Astrocyte (in vitro differentiated cells and primary cell): ENCODE data around the gene MROH8. TPM values are rescaled to one million over a fixed set of nuclear protein-coding genes. Genes with fewer than 3 reads are reported as not detected.

Experiments
- DNase-seq: peaks from one replicate; pipeline ENCODE4 v3.0.0-alpha.2; 2010; ENCODE audit warnings: low read depth
- FAIRE-seq: peaks from 2 replicates; lab custom pipeline; 2011; peaks lifted over from hg19 to GRCh38; lab: Jason Lieb, UNC
- H2AFZ ChIP-seq: 2 replicates; pipeline ENCODE4 v1.6.0; 2012; ENCODE audit warnings: low read depth, low read length, inconsistent platforms
- H3K27ac ChIP-seq: 2 replicates; pipeline ENCODE4 v1.5.1; 2011; ENCODE audit warnings: low read depth, low read length, inconsistent platforms
- H3K27me3 ChIP-seq: 2 replicates; pipeline ENCODE4 v1.6.0; 2011; ENCODE audit warnings: low read length, inconsistent platforms; ENCODE audit not compliant: insufficient read depth
- H3K36me3 ChIP-seq: 2 replicates; pipeline ENCODE4 v1.5.1; 2011; ENCODE audit warnings: low read length, inconsistent platforms; ENCODE audit not compliant: insufficient read depth
- H3K4me1 ChIP-seq: 2 replicates; pipeline ENCODE4 v1.5.1; 2011; ENCODE audit warnings: low read length, inconsistent platforms; ENCODE audit not compliant: insufficient read depth
- H3K4me2 ChIP-seq: 2 replicates; pipeline ENCODE4 v1.6.0; 2012; ENCODE audit warnings: low read length, inconsistent platforms
- H3K4me3 ChIP-seq: 2 replicates; pipeline ENCODE4 v1.5.1; 2011; ENCODE audit warnings: low read depth, mild to moderate bottlenecking, low read length, inconsistent platforms; ENCODE audit not compliant: insufficient read depth
- H3K79me2 ChIP-seq: 2 replicates; pipeline ENCODE4 v1.6.0; 2012; ENCODE audit warnings: mild to moderate bottlenecking, low read length, inconsistent platforms; ENCODE audit not compliant: insufficient read depth
- H3K9ac ChIP-seq: 2 replicates; pipeline ENCODE4 v1.6.0; 2012; ENCODE audit warnings: mild to moderate bottlenecking, low read length, inconsistent platforms
- H3K9me3 ChIP-seq: 2 replicates; pipeline ENCODE4 v1.5.1; 2012; ENCODE audit warnings: low read depth, mild to moderate bottlenecking, low read length, inconsistent platforms; ENCODE audit not compliant: insufficient read depth
- H4K20me1 ChIP-seq: 2 replicates; pipeline ENCODE4 v1.6.0; 2012; ENCODE audit warnings: low read length, inconsistent platforms; ENCODE audit not compliant: insufficient read depth
- H3K27ac Mint-ChIP-seq: one replicate; pipeline ENCODE4 v1.8.0; 2021; ENCODE audit warnings: mild to moderate bottlenecking, mixed read lengths; ENCODE audit not compliant: unreplicated experiment
- H3K27me3 Mint-ChIP-seq: one replicate; pipeline ENCODE4 v1.8.0; 2021; ENCODE audit warnings: low read depth, mixed read lengths; ENCODE audit not compliant: unreplicated experiment
- H3K36me3 Mint-ChIP-seq: one replicate; pipeline ENCODE4 v1.8.0; 2021; ENCODE audit warnings: low read depth, mixed read lengths; ENCODE audit not compliant: unreplicated experiment
- H3K4me1 Mint-ChIP-seq: one replicate; pipeline ENCODE4 v1.8.0; 2021; ENCODE audit warnings: low read depth, mixed read lengths; ENCODE audit not compliant: unreplicated experiment
- H3K4me3 Mint-ChIP-seq: one replicate; pipeline ENCODE4 v1.8.0; 2021; ENCODE audit warnings: mild to moderate bottlenecking, moderate library complexity, mixed read lengths; ENCODE audit not compliant: unreplicated experiment
- H3K9me3 Mint-ChIP-seq: one replicate; pipeline ENCODE4 v1.8.0; 2021; ENCODE audit warnings: mild to moderate bottlenecking, mixed read lengths; ENCODE audit not compliant: unreplicated experiment
- EZH2 ChIP-seq: IDR thresholded peaks from 2 replicates; pipeline ENCODE4 v1.6.1; 2012; ENCODE audit warnings: mild to moderate bottlenecking, low read length, inconsistent platforms; ENCODE audit not compliant: insufficient read depth
- total RNA-seq: library from RNA; stranded (reverse); gene quantifications from 2 replicates; pipeline ENCODE4 v1.2.1, GENCODE V29; 2021
- TF ChIP-seq, protein P1 (sequence below): IDR thresholded peaks from 2 replicates; pipeline ENCODE4 v1.5.1; 2011; ENCODE audit warnings: low read depth, mild to moderate bottlenecking, inconsistent platforms, low read length, moderate library complexity; ENCODE audit not compliant: insufficient read depth

MROH8 gene
- total RNA-seq, 1 donor from 2014 or later = 1.3 TPM

DNA sequence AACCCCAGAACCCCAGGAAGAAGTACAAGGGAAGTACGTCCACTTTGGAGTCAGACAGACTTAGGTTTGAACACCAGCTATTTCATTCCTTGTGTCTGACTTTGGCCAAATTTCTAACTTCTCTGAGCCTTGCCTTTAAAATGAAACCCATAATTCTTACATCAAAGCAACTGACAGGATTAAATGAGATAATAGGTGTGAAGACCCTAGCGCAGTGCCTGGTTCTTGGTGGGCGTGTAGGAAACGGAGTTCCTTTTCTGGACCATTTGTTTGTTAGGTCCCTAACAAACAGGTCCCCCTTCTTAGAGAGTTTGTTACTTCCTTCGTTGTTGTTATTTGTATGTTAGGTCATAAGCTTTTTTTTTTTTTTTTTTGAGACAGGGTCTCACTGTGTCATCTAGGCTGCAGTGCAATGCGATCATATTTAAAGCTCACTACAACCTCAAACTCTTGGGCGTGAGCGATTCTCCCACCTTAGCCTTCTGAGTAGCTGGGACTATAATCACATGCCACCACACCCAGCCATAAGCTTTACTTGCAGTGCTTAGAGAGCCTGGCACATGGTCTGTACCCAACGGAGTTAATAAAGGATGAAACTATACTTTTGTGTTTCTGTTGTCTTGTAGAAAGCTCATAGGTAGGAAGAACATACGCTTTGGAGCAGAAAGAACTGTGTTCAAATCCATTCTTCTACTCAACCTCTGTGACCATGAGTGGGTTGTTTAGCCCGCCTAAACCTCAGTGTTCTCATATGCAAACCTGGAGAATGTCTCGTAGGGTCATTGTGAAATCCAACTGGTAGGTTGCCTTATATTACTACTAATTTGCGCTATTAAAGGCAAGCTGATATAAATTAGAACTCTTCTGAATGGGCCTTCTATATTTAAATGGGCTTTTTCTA lies 21.8 kb upstream of the MROH8 start:
- Histone ChIP-seq H3K27ac (peak overlapping the region; percentile 91), H3K4me3 (no peak overlapping the region), H3K4me1 (peaks cover 15% of the 10 kb centered on the region), H3K36me3 (peaks cover 47% of the 10 kb centered on the region), H3K9ac (peak overlapping the region; percentile 75), H3K27me3 (no peaks in the 10 kb centered on the region), H3K79me2 (peaks cover 58% of the 10 kb centered on the region), H3K4me2 (peak overlapping the region; percentile 79), H4K20me1 (peaks cover 80% of the 10 kb centered on the region), H3K9me3 (no peaks in the 10 kb centered on the region), H2AFZ (no peak overlapping the region)
- no peak for FAIRE-seq
- DNase-seq = no peak
- Mint-ChIP-seq H3K27ac (peak overlapping the region; percentile 86), H3K4me3 (peak overlapping the region; percentile 55), H3K4me1 (peaks cover 27% of the 10 kb centered on the region), H3K27me3 (no peaks in the 10 kb centered on the region), H3K9me3 (no peaks in the 10 kb centered on the region), H3K36me3 (peaks cover 22% of the 10 kb centered on the region)
- TF ChIP-seq EZH2 = no peak
- TF ChIP-seq, protein P1, sequence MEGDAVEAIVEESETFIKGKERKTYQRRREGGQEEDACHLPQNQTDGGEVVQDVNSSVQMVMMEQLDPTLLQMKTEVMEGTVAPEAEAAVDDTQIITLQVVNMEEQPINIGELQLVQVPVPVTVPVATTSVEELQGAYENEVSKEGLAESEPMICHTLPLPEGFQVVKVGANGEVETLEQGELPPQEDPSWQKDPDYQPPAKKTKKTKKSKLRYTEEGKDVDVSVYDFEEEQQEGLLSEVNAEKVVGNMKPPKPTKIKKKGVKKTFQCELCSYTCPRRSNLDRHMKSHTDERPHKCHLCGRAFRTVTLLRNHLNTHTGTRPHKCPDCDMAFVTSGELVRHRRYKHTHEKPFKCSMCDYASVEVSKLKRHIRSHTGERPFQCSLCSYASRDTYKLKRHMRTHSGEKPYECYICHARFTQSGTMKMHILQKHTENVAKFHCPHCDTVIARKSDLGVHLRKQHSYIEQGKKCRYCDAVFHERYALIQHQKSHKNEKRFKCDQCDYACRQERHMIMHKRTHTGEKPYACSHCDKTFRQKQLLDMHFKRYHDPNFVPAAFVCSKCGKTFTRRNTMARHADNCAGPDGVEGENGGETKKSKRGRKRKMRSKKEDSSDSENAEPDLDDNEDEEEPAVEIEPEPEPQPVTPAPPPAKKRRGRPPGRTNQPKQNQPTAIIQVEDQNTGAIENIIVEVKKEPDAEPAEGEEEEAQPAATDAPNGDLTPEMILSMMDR = no peak

DNA sequence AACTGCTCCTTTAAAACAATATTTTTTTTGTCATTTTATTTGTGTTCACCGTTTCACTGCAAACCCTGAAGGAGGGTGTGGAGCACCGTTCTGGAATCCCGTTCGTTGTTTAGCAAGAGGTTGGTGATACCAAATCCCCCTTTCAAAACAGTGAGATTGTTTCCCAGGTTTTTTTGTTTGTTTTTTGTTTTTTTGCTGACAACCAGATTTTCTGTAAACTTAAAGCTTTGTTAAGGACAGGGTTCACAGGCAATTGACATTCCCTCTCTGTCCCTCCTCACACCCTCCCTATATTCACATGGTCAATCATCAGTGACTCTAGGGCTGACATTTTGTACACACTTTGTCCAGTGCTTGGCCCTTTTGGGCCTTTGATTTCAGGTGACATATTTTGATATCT lies 21.0 kb upstream of the MROH8 start:
- Histone ChIP-seq H2AFZ (no peak overlapping the region), H3K4me2 (no peak overlapping the region), H3K4me3 (no peak overlapping the region), H3K27ac (no peak overlapping the region), H3K9ac (no peak overlapping the region), H3K36me3 (peaks cover 40% of the 10 kb centered on the region), H3K27me3 (no peaks in the 10 kb centered on the region), H4K20me1 (peaks cover 88% of the 10 kb centered on the region), H3K79me2 (peaks cover 66% of the 10 kb centered on the region), H3K4me1 (peaks cover 15% of the 10 kb centered on the region), H3K9me3 (no peaks in the 10 kb centered on the region)
- FAIRE-seq (no peak), DNase-seq (no peak)
- Mint-ChIP-seq H3K27ac (no peak overlapping the region), H3K4me3 (no peak overlapping the region), H3K36me3 (peaks cover 21% of the 10 kb centered on the region), H3K27me3 (no peaks in the 10 kb centered on the region), H3K9me3 (no peaks in the 10 kb centered on the region), H3K4me1 (peaks cover 29% of the 10 kb centered on the region)
- no peak for TF ChIP-seq EZH2
- TF ChIP-seq, protein P1 = no peak
